Mesendoderm (in vitro differentiated cells): ENCODE data around the gene C21orf91.

Source experiments
- DNase-seq: peaks from one replicate; pipeline ENCODE4 v3.0.0; 2013
- H2AK5ac ChIP-seq: 2 replicates; pipeline ENCODE4 v1.6.1; 2013; ENCODE audit warnings: low read length, inconsistent platforms
- H2BK120ac ChIP-seq: 2 replicates; pipeline ENCODE4 v1.6.1; 2013; ENCODE audit warnings: low read depth, mild to moderate bottlenecking, low read length, moderate library complexity, mixed read lengths
- H2BK15ac ChIP-seq: replicated peaks from 2 replicates; pipeline ENCODE4 v1.6.1; 2013; ENCODE audit warnings: low read depth, mild to moderate bottlenecking, moderate library complexity
- H2BK5ac ChIP-seq: 2 replicates; pipeline ENCODE4 v1.6.1; 2013; ENCODE audit warnings: low read length, inconsistent platforms
- H3K18ac ChIP-seq: 2 replicates; pipeline ENCODE4 v1.6.1; 2013; ENCODE audit warnings: mild to moderate bottlenecking, low read length, mixed read lengths
- H3K23ac ChIP-seq: one replicate; pipeline ENCODE4 v1.6.1; 2013; ENCODE audit warnings: low read length
- H3K27ac ChIP-seq: 2 replicates; pipeline ENCODE4 v1.5.1; 2013; ENCODE audit warnings: low read depth, mild to moderate bottlenecking, inconsistent platforms, low read length, moderate library complexity
- H3K27me3 ChIP-seq: 2 replicates; pipeline ENCODE4 v1.6.1; 2013; ENCODE audit warnings: low read length, control low read depth, mild to moderate bottlenecking, inconsistent platforms; ENCODE audit not compliant: insufficient read depth, poor library complexity
- H3K36me3 ChIP-seq: 2 replicates; pipeline ENCODE4 v1.6.1; 2013; ENCODE audit warnings: low read length, inconsistent platforms; ENCODE audit not compliant: control insufficient read depth, insufficient read depth
- H3K4ac ChIP-seq: one replicate; pipeline ENCODE4 v1.6.1; 2013; ENCODE audit warnings: low read depth, mild to moderate bottlenecking, low read length, moderate library complexity
- H3K4me1 ChIP-seq: 2 replicates; pipeline ENCODE4 v1.6.1; 2013; ENCODE audit warnings: low read depth, low read length, inconsistent platforms; ENCODE audit not compliant: control insufficient read depth
- H3K4me2 ChIP-seq: 2 replicates; pipeline ENCODE4 v1.6.1; 2013; ENCODE audit warnings: low read length
- H3K4me3 ChIP-seq: 2 replicates; pipeline ENCODE4 v1.5.1; 2013; ENCODE audit warnings: mild to moderate bottlenecking, low read length
- H3K56ac ChIP-seq: one replicate; pipeline ENCODE4 v1.6.1; 2013; ENCODE audit warnings: low read length
- H3K79me1 ChIP-seq: 2 replicates; pipeline ENCODE4 v1.6.1; 2013; ENCODE audit warnings: low read length, inconsistent platforms
- H3K79me2 ChIP-seq: 2 replicates; pipeline ENCODE4 v1.6.1; 2013; ENCODE audit warnings: mild to moderate bottlenecking, low read length; ENCODE audit not compliant: control insufficient read depth, insufficient read depth
- H3K9ac ChIP-seq: 2 replicates; pipeline ENCODE4 v1.6.1; 2013; ENCODE audit warnings: low read length, inconsistent platforms
- H4K5ac ChIP-seq: one replicate; pipeline ENCODE4 v1.6.1; 2013; ENCODE audit warnings: low read length
- H4K8ac ChIP-seq: one replicate; pipeline ENCODE4 v1.6.1; 2013; ENCODE audit warnings: low read depth, mild to moderate bottlenecking, control low read depth, low read length, moderate library complexity
- WGBS: extraction: QIAGEN DNeasy Blood & Tissue Kit; methylation state at CpG from one replicate; pipeline ENCODE4 v1.1.7; 2013; ENCODE audit warnings: low lambda C conversion rate, missing lambda C conversion rate; ENCODE audit not compliant: insufficient coverage; ENCODE audit errors: extremely low coverage; 5-methylcytosine and 5-hydroxymethylcytosine counted together

C21orf91 gene

DNA sequence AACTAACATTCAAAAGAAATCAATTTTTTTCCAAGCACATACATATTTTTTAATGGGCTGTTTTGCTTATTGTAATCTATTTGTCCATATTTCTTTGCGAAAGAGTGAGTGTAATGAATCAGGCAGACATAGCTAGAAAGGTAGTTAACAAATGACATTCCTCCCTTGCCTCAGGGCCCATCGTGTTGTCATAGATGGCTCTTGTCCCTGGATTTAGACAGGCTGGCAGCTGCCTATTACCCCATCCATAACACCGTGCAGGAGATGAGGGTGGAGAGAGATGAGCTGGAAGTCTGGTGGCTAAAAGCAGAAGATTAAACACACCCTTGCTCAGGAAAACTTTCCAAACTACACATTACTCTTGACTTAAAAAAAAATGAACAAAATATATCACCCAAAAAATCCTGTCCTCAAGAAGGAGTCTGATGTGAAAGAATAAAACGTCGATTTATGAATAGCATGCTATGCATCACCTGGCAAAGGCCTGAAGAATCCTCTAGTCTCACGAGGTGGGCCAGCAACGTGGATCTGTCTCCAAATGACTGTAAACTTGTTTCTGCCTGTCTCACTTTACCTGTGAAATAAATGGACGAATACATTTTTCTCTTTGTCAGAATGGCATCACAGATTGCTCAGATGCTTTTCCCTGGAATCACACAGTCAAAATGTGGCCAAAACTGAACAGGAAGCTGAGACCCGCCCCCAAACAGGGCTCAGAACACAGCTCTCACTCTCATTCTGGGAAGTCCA lies 55.7 kb downstream of the C21orf91 start:
- Histone ChIP-seq H2BK120ac (no peak overlapping the region), H2AK5ac (no peak overlapping the region), H3K23ac (no peak overlapping the region), H3K18ac (no peak overlapping the region), H2BK15ac (no peak overlapping the region), H3K27me3 (no peaks in the 10 kb centered on the region), H3K9ac (no peak overlapping the region), H3K4ac (no peak overlapping the region), H4K5ac (no peak overlapping the region), H3K36me3 (no peaks in the 10 kb centered on the region), H3K27ac (no peak overlapping the region), H3K79me2 (no peaks in the 10 kb centered on the region), H3K79me1 (no peaks in the 10 kb centered on the region), H3K4me1 (no peaks in the 10 kb centered on the region), H4K8ac (no peak overlapping the region), H3K4me2 (no peak overlapping the region), H2BK5ac (no peak overlapping the region), H3K4me3 (no peak overlapping the region), H3K56ac (no peak overlapping the region)
- no peak for DNase-seq
- WGBS: no CpG with 5 or more reads among the region's 9 CpGs

- Histone ChIP-seq H3K79me1 (no peaks in the 10 kb centered on the region), H3K79me2 (no peaks in the 10 kb centered on the region), H3K4me2 (no peak overlapping the region), H2AK5ac (no peak overlapping the region), H2BK5ac (no peak overlapping the region), H3K36me3 (no peaks in the 10 kb centered on the region), H4K8ac (no peak overlapping the region), H3K4ac (no peak overlapping the region), H2BK15ac (no peak overlapping the region), H3K27ac (no peak overlapping the region), H3K23ac (no peak overlapping the region), H3K4me1 (no peaks in the 10 kb centered on the region), H3K18ac (no peak overlapping the region), H4K5ac (no peak overlapping the region), H3K9ac (no peak overlapping the region), H3K56ac (no peak overlapping the region), H3K4me3 (no peak overlapping the region), H3K27me3 (no peaks in the 10 kb centered on the region), H2BK120ac (no peak overlapping the region)
- 100% methylated on average over 1 of the region's 4 CpGs for WGBS
- no peak for DNase-seq
Observed at GRCh38 chr21:17759511-17760178, 59.5 kb downstream of the C21orf91 start.

- no peaks in the 10 kb centered on the region for H3K36me3 ChIP-seq
- H3K27ac ChIP-seq: no peak overlapping the region
- H3K79me2 ChIP-seq: no peaks in the 10 kb centered on the region
- H3K4me3 ChIP-seq: no peak overlapping the region
- H4K5ac ChIP-seq: no peak overlapping the region
- no peak overlapping the region for H2BK120ac ChIP-seq
- no peak overlapping the region for H2BK15ac ChIP-seq
- no peak overlapping the region for H4K8ac ChIP-seq
- H3K18ac ChIP-seq: no peak overlapping the region
- no peak overlapping the region for H3K9ac ChIP-seq
- WGBS: no CpG with 5 or more reads among the region's 4 CpGs
- no peak for DNase-seq
- no peak overlapping the region for H3K4me2 ChIP-seq
- H3K27me3 ChIP-seq: no peaks in the 10 kb centered on the region
- H2AK5ac ChIP-seq: no peak overlapping the region
- H3K79me1 ChIP-seq: no peaks in the 10 kb centered on the region
- no peaks in the 10 kb centered on the region for H3K4me1 ChIP-seq
- no peak overlapping the region for H2BK5ac ChIP-seq
- H3K4ac ChIP-seq: no peak overlapping the region
- H3K56ac ChIP-seq: no peak overlapping the region
- H3K23ac ChIP-seq: no peak overlapping the region
Observed at GRCh38 chr21:17758683-17759082, 60.5 kb downstream of the C21orf91 start.

- Histone ChIP-seq H3K23ac (no peak overlapping the region), H3K36me3 (no peaks in the 10 kb centered on the region), H3K4ac (no peak overlapping the region), H4K5ac (no peak overlapping the region), H3K9ac (no peak overlapping the region), H2BK5ac (no peak overlapping the region), H3K27ac (no peak overlapping the region), H2BK120ac (no peak overlapping the region), H3K18ac (no peak overlapping the region), H3K79me1 (no peaks in the 10 kb centered on the region), H4K8ac (no peak overlapping the region), H3K4me3 (no peak overlapping the region), H3K4me1 (no peaks in the 10 kb centered on the region), H3K27me3 (no peaks in the 10 kb centered on the region), H2AK5ac (no peak overlapping the region), H3K56ac (no peak overlapping the region), H3K4me2 (no peak overlapping the region), H2BK15ac (no peak overlapping the region), H3K79me2 (no peaks in the 10 kb centered on the region)
- WGBS: no CpG with 5 or more reads among the region's 20 CpGs
- DNase-seq: no peak
Observed at GRCh38 chr21:17757671-17758070, 61.5 kb downstream of the C21orf91 start.

- Histone ChIP-seq H3K36me3 (no peaks in the 10 kb centered on the region), H2BK15ac (no peak overlapping the region), H3K4me2 (no peak overlapping the region), H3K23ac (no peak overlapping the region), H2BK5ac (no peak overlapping the region), H2AK5ac (no peak overlapping the region), H3K56ac (no peak overlapping the region), H3K4me1 (no peaks in the 10 kb centered on the region), H4K5ac (no peak overlapping the region), H3K79me2 (no peaks in the 10 kb centered on the region), H3K9ac (no peak overlapping the region), H3K27me3 (no peaks in the 10 kb centered on the region), H2BK120ac (no peak overlapping the region), H3K79me1 (no peaks in the 10 kb centered on the region), H3K18ac (no peak overlapping the region), H3K4me3 (no peak overlapping the region), H4K8ac (no peak overlapping the region), H3K4ac (no peak overlapping the region), H3K27ac (no peak overlapping the region)
- WGBS: no CpG with 5 or more reads among the region's 2 CpGs
- no peak for DNase-seq
Observed at GRCh38 chr21:17753736-17754135, 65.4 kb downstream of the C21orf91 start.
